Activated CD8-positive, alpha-beta T cell treated with anti-CD3 and anti-CD28 coated beads, Interleukin-2, amount 10 ng/mL, durations not matched to agents 7 days and 5 days (primary cell): Measurements from ENCODE around the gene ZNF330. TPM values are rescaled to one million over a fixed set of nuclear protein-coding genes. Genes with fewer than 3 reads are reported as not detected.
"Not testable (repeated sequence)": the region's sequence is repeated elsewhere in the genome, so short reads cannot be mapped to it uniquely, and the experiment has no call there.

Source experiments
- ATAC-seq: fragments of 150-1000 bp; cut with Tn5 transposase; one replicate; pipeline ENCODE4 v1.10.0; 2021; ENCODE audit warnings: moderate library complexity
- CTCF ChIA-PET: fragments of 350-600 bp; sonication (Branson Sonifier 250); formaldehyde crosslinking; loops from one replicate; lab custom pipeline; 2021; ENCODE audit warnings: antibody characterized with exemption; lab: Charles Lee
- POLR2A ChIA-PET: fragments of 350-600 bp; sonication (Branson Sonifier 250); formaldehyde crosslinking; loops from one replicate; lab custom pipeline; 2021; ENCODE audit warnings: antibody characterized with exemption; lab: Charles Lee
- DNase-seq: peaks from one replicate; pipeline ENCODE4 v3.0.0-alpha.2; 2020
- H3K27ac Mint-ChIP-seq: one replicate; pipeline ENCODE4 v1.8.0; 2021; ENCODE audit warnings: mild to moderate bottlenecking, mixed read lengths
- H3K27me3 Mint-ChIP-seq: one replicate; pipeline ENCODE4 v1.8.0; 2021; ENCODE audit warnings: low read depth, mixed read lengths
- H3K36me3 Mint-ChIP-seq: one replicate; pipeline ENCODE4 v1.8.0; 2021; ENCODE audit warnings: low read depth, mixed read lengths
- H3K4me1 Mint-ChIP-seq: one replicate; pipeline ENCODE4 v1.8.0; 2021; ENCODE audit warnings: low read depth, mixed read lengths
- H3K4me3 Mint-ChIP-seq: one replicate; pipeline ENCODE4 v1.8.0; 2021; ENCODE audit warnings: mild to moderate bottlenecking, mixed read lengths
- H3K9me3 Mint-ChIP-seq: one replicate; pipeline ENCODE4 v1.8.0; 2022; ENCODE audit warnings: mixed read lengths; ENCODE audit not compliant: insufficient read depth
- total RNA-seq, 2 experiments: library from RNA; stranded (reverse); gene quantifications; one replicate each; pipeline ENCODE4 v1.2.3, GENCODE V29; 2021

Gene ZNF330
- total RNA-seq, 2 experiments from 2014 or later, result 37.1 to 42.7 TPM

DNA sequence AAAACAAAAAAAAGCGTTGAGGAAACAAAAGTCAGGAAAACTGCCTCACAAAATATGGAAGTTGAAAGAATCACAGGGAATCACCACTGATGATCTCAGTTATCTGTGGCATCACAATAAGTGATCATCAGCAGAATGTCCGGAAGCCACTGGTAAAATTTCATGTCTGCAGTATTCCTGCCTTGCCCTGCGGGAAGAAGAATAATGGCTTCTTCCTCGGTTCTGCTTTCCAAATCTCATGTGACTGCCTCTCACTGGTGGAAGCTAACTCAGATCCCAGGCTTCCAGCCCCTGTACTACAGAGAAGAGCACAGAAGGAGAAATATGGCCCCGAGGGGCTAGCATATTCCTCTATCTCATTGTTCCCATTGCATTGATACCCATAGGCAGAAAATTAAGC, 12.7 kb upstream of the ZNF330 start:
- peaks cover 16% of the 10 kb centered on the region for H3K27me3 Mint-ChIP-seq
- no peak for DNase-seq
- H3K9me3 Mint-ChIP-seq, result no peaks in the 10 kb centered on the region
- no peak overlapping the region for H3K4me3 Mint-ChIP-seq
- no peak for ATAC-seq
- POLR2A ChIA-PET, result no interaction called here
- H3K4me1 Mint-ChIP-seq, result peaks cover 2% of the 10 kb centered on the region
- CTCF ChIA-PET, result interaction anchor here (0.8 kb wide), 1 partner anchor 48 kb away, joined by 3 read pairs; no protein-coding TSS in a partner anchor
- no peaks in the 10 kb centered on the region for H3K36me3 Mint-ChIP-seq
- H3K27ac Mint-ChIP-seq, result no peak overlapping the region

DNA sequence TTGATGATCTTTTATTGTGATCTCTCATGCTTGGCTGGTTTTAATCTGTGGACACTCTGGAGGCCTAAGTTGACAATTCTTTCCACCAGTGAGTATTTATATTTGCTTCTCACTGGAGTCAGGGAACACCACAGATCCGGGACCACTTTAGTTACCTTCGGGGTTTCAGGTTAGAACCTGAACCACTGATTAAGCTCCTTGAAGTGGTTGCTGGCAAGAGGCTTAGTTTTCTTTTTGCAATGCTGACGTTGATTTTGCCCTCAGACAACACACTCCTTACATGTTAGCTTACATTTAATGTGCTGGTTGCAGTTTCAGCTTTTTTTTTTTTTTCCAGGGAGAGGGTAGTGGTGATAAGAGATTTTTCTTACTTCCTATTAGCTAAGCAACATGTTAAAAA, 10.5 kb upstream of the ZNF330 start:
- no peak for DNase-seq
- H3K4me3 Mint-ChIP-seq, result no peak overlapping the region
- CTCF ChIA-PET, result no interaction called here
- no peaks in the 10 kb centered on the region for H3K36me3 Mint-ChIP-seq
- peaks cover 2% of the 10 kb centered on the region for H3K9me3 Mint-ChIP-seq
- H3K27me3 Mint-ChIP-seq, result peaks cover 16% of the 10 kb centered on the region
- peaks cover 2% of the 10 kb centered on the region for H3K4me1 Mint-ChIP-seq
- POLR2A ChIA-PET, result no interaction called here
- H3K27ac Mint-ChIP-seq, result no peak overlapping the region
- no peak for ATAC-seq

DNA sequence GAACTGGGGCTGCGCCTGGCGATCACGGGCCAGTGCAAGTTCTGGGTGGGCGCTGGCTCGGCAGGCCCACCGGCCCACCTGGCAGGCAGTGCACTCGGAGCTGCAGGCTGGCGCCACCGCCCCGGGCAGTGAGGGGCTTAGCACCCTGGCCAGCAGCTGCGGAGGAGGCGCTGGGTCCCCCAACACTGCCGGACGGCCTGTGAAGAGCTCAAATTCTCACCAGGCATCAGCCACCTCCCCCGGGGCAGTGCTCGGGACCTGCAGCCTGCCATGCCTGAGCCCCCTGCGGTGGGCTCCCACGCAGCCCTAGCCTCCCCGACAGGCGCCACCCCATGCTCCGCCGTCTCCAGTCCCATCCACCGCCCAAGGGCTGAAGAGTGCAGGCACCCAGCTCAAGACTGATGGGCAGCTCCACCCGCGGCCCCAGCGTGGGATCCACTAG, 7.1 kb upstream of the ZNF330 start:
- Mint-ChIP-seq H3K27me3 (peaks cover 9% of the 10 kb centered on the region), H3K4me1 (peaks cover 2% of the 10 kb centered on the region), H3K9me3 (peaks cover 2% of the 10 kb centered on the region), H3K4me3 (no peak overlapping the region), H3K27ac (no peak overlapping the region), H3K36me3 (no peaks in the 10 kb centered on the region)
- POLR2A ChIA-PET, result no interaction called here
- CTCF ChIA-PET, result no interaction called here
- DNase-seq (no peak), ATAC-seq (no peak)

DNA sequence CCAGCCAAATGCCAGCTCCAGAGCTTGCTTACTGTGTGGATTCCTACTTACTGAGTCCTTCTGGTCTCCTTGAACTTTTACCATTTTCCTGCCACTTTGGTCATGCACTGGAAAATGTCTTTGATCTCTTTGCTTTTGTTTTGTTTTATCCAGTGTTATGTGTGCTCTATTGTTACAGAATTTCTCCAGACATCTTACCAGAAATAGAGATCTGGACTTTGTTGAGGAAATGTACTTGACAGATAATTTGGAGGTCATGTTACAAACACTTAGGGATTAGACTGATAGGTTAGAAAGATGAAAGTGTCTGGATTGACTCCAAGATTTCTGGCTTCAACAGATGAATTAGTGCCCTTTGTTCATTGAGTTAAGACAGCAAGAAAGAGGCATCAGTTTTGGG, 5.7 kb upstream of the ZNF330 start:
- peaks cover 15% of the 10 kb centered on the region for H3K27me3 Mint-ChIP-seq

DNA sequence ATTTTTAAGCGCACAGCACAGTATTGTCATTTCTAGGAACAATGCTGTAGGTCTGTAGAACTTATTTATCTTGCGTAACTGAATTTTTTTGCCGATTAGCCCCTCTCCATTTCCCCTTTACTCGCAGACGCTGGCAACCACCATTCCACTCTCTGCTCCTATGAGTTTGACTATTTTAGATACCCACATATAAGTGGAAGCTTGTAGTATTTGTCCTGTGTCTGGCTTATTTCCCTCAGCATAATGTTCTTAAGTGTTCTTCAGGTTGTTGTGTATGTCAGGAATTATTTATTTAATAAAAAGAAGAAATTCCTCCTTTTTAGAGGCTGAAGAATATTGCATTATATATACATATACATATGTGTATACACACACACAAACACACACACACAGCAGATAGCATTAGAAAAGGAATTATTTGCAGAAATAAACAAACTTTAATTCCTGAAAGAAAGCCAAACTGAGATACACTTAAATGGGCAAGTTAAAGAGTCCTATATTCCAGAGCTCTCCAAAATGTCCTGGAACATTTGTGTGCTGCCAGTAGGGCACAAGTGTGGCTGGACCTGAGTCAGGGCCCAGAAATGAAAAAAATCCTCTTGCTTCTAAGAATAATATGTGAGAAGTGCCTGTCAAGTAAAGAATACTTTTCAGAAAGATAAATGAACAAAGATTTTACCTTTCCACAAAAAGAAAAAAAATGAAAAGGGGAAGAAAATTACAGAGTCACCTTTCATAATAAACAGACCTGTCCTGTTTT, 4.5 kb upstream of the ZNF330 start:
- Mint-ChIP-seq H3K4me3 (no peak overlapping the region), H3K9me3 (peaks cover 2% of the 10 kb centered on the region), H3K27me3 (peaks cover 12% of the 10 kb centered on the region), H3K4me1 (peaks cover 8% of the 10 kb centered on the region), H3K36me3 (no peaks in the 10 kb centered on the region), H3K27ac (no peak overlapping the region)
- no peak for ATAC-seq
- CTCF ChIA-PET, result no interaction called here
- POLR2A ChIA-PET, result no interaction called here
- DNase-seq, result no peak

More for the DNA sequence above, 5.7 kb upstream of the ZNF330 start:
- Mint-ChIP-seq H3K36me3 (no peaks in the 10 kb centered on the region), H3K27ac (no peak overlapping the region), H3K4me1 (peaks cover 4% of the 10 kb centered on the region), H3K4me3 (no peak overlapping the region), H3K9me3 (peaks cover 2% of the 10 kb centered on the region)
- ChIA-PET CTCF (no interaction called here), POLR2A (no interaction called here)
- no peak for ATAC-seq
- no peak for DNase-seq

DNA sequence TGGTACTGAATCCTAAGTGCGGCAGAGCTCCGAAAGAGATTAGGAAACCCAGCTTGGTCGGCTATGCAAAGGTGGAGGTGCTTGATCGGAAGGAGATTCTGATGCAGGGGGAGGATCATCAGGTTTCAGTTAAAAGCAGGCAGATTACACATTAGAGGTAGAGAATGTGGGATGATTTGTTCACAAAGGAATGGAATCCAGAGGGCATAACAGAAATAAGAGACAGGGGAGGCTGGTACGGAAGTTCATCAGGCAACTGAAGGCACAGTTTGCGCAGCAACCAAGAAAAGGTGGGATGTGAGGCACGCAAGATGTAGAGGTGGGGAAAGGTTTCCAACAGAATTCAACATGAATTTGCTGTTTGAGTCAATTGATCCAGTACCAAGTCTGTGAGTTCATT, 424 bp upstream of the ZNF330 start:
- Mint-ChIP-seq H3K27ac (no peak overlapping the region), H3K27me3 (peaks cover 6% of the 10 kb centered on the region), H3K4me1 (peaks cover 40% of the 10 kb centered on the region), H3K9me3 (no peaks in the 10 kb centered on the region), H3K36me3 (peaks cover 22% of the 10 kb centered on the region), H3K4me3 (peak overlapping the region; percentile 91)
- POLR2A ChIA-PET, result no interaction called here
- ATAC-seq (no peak), DNase-seq (no peak)
- CTCF ChIA-PET, result no interaction called here

DNA sequence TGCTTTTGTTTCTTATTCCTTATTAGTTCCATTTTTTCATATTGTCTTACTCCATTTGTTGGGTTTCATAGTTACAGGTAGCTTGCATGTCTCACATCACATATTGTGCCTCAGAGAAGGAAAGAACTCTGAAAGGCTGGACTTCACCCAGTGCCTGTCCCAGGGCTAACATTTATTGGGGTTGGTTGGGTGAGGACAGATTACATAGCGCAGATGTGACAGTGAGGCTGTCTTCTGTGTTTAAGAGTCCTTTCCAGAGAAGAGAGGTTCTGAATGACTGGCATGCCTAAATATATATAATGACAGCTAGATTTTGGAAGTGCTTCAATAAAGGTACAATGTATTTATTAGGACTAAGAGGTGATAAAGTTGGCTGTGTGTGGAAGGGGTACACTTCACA, 2.7 kb downstream of the ZNF330 start:
- Mint-ChIP-seq H3K9me3 (no peaks in the 10 kb centered on the region), H3K36me3 (peaks cover 47% of the 10 kb centered on the region), H3K27me3 (peaks cover 6% of the 10 kb centered on the region), H3K27ac (no peak overlapping the region), H3K4me1 (peaks cover 45% of the 10 kb centered on the region), H3K4me3 (no peak overlapping the region)
- CTCF ChIA-PET, result no interaction called here
- DNase-seq, result no peak
- ATAC-seq, result no peak
- POLR2A ChIA-PET, result no interaction called here

DNA sequence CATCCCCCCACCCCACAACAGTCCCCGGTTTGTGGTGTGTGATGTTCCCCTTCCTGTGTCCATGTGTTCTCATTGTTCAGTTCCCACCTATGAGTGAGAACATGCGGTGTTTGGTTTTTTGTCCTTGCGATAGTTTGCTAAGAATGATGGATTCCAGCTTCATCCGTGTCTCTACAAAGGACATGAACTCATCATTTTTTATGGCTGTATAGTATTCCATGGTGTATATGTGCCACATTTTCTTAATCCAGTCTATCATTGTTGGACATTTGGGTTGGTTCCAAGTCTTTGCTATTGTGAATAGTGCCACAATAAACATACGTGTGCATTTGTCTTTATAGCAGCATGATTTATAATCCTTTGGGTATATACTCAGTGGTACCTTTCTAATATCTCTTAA, 6.6 kb downstream of the ZNF330 start:
- DNase-seq, H3K4me3 Mint-ChIP-seq, H3K27me3 Mint-ChIP-seq, CTCF ChIA-PET, POLR2A ChIA-PET, H3K9me3 Mint-ChIP-seq, H3K27ac Mint-ChIP-seq, ATAC-seq: not testable (repeated sequence)
- Mint-ChIP-seq H3K36me3 (peaks cover 72% of the 10 kb centered on the region), H3K4me1 (peaks cover 34% of the 10 kb centered on the region)

DNA sequence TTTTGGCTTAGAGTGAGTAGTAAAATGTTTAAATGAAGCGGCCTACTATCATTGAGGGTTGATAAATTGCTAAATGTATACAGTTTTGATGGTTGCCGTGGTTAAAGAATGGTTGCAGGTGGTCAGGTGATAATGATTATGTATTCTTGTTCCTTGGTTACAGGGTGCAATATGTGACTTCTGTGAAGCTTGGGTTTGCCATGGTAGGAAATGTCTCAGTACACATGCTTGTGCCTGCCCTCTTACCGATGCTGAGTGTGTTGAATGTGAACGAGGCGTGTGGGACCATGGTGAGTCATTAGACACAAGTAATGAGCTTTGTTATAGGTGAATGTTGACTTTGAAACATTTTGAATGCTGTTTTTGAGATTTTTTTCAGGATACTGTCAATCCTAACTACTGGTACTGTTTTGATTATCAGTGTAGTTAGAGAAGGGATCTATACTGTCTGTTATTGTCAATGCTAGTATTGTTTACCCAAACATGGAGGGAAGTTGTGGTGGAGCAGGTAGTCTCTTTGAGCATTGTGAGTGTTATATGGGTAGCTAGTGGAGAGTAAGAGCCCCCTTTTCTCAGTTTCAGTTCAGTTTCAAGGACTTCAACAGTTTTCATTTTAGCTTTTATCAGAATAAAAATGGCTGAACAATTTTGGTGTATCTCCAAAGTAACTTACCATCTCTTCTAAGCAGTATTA, 8.9 kb downstream of the ZNF330 start:
- Mint-ChIP-seq H3K36me3 (peaks cover 68% of the 10 kb centered on the region), H3K4me3 (no peak overlapping the region), H3K4me1 (peaks cover 15% of the 10 kb centered on the region), H3K9me3 (no peaks in the 10 kb centered on the region), H3K27me3 (no peaks in the 10 kb centered on the region), H3K27ac (peak overlapping the region; percentile 16)
- peak; percentile 42 for ATAC-seq
- no peak for DNase-seq
- CTCF ChIA-PET, result interaction anchor here (0.8 kb wide), 1 partner anchor 16 kb away, joined by 3 read pairs; no protein-coding TSS in a partner anchor
- POLR2A ChIA-PET, result no interaction called here

DNA sequence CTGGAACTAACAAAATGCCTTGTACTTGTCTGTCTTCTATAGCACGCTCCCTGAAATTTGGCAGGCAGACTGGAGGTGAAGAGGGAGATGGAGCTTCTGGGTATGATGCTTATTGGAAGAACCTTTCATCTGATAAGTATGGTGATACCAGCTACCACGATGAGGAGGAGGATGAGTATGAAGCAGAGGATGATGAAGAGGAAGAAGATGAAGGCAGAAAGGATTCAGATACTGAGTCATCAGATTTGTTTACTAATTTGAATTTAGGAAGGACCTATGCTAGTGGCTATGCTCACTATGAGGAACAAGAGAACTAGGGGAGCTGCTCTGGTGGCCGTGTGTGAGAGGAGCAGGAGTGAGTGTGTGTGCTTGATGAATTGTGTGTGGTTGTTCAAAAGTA, 13.0 kb downstream of the ZNF330 start:
- Mint-ChIP-seq H3K36me3 (peaks cover 46% of the 10 kb centered on the region), H3K4me1 (peaks cover 7% of the 10 kb centered on the region), H3K27ac (no peak overlapping the region), H3K27me3 (no peaks in the 10 kb centered on the region), H3K4me3 (no peak overlapping the region), H3K9me3 (no peaks in the 10 kb centered on the region)
- no peak for DNase-seq
- ChIA-PET POLR2A (no interaction called here), CTCF (no interaction called here)
- no peak for ATAC-seq

DNA sequence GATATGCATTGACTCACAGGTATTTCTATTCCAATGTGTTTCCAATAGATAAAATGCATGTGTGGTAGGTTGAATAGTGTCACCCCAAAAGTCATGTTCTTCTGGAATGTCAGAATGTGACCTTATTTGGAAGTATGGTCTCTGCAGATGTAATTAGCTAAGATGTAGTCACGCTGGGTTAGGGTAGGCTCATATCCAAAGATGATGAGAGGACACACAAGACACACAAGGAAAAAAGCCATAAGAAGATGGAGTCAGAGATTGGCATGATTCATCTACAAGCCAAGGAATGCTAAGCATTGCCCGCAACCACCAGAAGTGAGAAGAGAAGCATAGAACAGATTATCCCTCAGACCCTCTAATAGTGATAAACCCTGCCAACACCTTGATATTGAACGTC, 17.5 kb downstream of the ZNF330 start:
- Mint-ChIP-seq H3K36me3 (peaks cover 19% of the 10 kb centered on the region), H3K4me1 (peaks cover 9% of the 10 kb centered on the region), H3K27me3 (peaks cover 5% of the 10 kb centered on the region), H3K9me3 (no peaks in the 10 kb centered on the region), H3K4me3 (no peak overlapping the region), H3K27ac (no peak overlapping the region)
- ATAC-seq (no peak), DNase-seq (no peak)
- CTCF ChIA-PET, result no interaction called here
- POLR2A ChIA-PET, result no interaction called here

DNA sequence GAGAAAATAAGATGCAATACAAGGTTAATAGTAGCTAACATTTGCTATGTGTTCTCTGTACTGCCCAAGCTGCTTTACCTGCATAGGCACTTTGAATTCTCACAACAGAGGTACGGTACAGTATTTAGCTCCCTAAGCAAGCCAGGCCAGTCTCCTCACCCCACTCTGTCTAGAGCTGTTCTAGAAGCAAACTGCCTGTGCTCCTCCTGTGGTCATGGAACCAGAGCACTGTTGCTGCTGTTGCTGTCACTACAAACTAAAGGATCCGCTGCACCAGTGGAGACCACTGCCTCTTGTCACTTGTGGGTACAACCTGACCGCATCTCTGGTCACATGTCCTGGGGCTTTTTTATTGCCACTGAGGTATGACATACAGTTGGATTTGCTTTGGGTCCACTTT, 19.6 kb downstream of the ZNF330 start:
- Mint-ChIP-seq H3K4me1 (peaks cover 13% of the 10 kb centered on the region), H3K9me3 (no peaks in the 10 kb centered on the region), H3K4me3 (no peak overlapping the region), H3K27me3 (peaks cover 5% of the 10 kb centered on the region), H3K27ac (no peak overlapping the region), H3K36me3 (peaks cover 7% of the 10 kb centered on the region)
- ChIA-PET POLR2A (no interaction called here), CTCF (interaction anchor here (1.8 kb wide), 1 partner anchor 8 kb away, joined by 5 read pairs; no protein-coding TSS in a partner anchor)
- ATAC-seq (no peak), DNase-seq (no peak)
